Measurements from ENCODE around the gene IQCC. TPM values are rescaled to one million over a fixed set of nuclear protein-coding genes. Genes with fewer than 3 reads are reported as not detected.

The IQCC gene
- polyA plus RNA-seq, 1 donor (not counting 4 experiments of a cell fraction or from before 2014, with no cell fraction given): 1.5 TPM

DNA sequence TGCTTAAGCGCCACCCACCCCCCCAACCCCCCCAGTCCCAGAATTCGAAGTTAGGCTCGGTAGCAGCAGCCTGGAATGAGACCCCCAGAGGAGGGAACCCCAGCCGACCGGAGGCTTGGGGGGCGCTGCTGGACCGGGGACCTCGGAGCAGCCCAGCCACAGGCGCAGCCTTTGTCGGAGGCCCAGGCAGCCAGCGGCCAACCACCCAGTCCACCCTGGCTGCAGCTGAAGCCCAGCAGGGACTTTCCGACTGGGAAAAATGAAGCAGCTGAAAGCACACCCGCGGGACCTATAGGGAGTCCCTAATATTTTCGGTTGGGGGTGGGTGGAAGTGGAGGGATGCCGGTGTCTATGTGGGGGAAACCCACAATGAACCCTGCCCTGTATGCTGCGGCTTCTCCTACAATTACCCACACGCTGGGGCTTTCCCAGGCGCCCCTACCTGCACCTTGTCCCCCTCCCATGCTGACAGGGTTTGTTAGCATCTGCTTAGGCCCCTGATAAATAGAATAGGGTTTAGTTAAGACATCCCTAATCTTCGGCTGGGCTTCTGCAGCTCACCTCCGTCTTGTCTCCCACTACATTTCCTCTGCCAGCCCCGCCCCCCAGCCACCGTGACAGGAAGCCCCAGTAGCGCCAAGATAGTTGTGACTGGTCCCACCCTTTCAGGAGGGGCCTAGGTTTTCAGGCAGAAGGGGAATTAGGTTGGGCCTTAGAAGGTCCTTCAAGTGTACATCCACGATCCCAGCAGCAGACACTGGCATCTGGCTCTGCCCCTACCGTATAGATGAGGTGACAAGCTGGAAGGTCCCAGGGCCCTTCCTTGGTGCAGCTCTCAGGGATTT lies 4.2 kb upstream of the IQCC start:
- Histone ChIP-seq H3K4me2 (ENCODE audit: control insufficient read depth, extremely low read depth, insufficient read depth, low read depth, low read length) (peak overlapping the region; percentile 90), H3K27ac (ENCODE audit: control insufficient read depth, insufficient read depth, low read length) (no peak overlapping the region), H3K9me1 (ENCODE audit: control insufficient read depth, extremely low read depth, insufficient read depth, low read length) (no peaks in the 10 kb centered on the region), H3K4me3 (ENCODE audit: control insufficient read depth in 2 of 3, extremely low read depth in 1 of 3, insufficient read depth in 2 of 3, low read depth in 1 of 3, low read length in 3 of 3) (peak overlapping the region; percentile 40 to 73 (median 73)), H4K20me1 (ENCODE audit: control insufficient read depth, extremely low read depth, insufficient read depth, low read length) (no peaks in the 10 kb centered on the region), H2AFZ (ENCODE audit: control insufficient read depth, low read length) (peak overlapping the region; percentile 28), H3K9me3 (ENCODE audit: control insufficient read depth, low read depth, low read length) (no peaks in the 10 kb centered on the region), H3K79me2 (ENCODE audit: control insufficient read depth, insufficient read depth, low read length) (no peaks in the 10 kb centered on the region), H3K9ac (ENCODE audit: control insufficient read depth, extremely low read depth, insufficient read depth, low read length) (peak overlapping the region; percentile 79), H3K27me3 (ENCODE audit: control insufficient read depth, extremely low read depth, insufficient read depth, low read length) (no peaks in the 10 kb centered on the region), H3K4me1 (ENCODE audit: control insufficient read depth, extremely low read depth, insufficient read depth, low read length) (peaks cover 24% of the 10 kb centered on the region), H3K36me3 (ENCODE audit: control insufficient read depth in 2 of 2, extremely low read depth in 1 of 2, insufficient read depth in 2 of 2, low read length in 2 of 2) (peaks cover 6 to 14% of the 10 kb centered on the region in 2 experiments)
- dilution Hi-C loops (cut with MboI; ENCODE audit: extremely low pct_ligation_motif_present, low sequenced_read_pairs): no loop called here
- DNase-seq (ENCODE audit: low read depth, low spot score): no peak
- no peak for FAIRE-seq
- TF ChIP-seq, protein P1, sequence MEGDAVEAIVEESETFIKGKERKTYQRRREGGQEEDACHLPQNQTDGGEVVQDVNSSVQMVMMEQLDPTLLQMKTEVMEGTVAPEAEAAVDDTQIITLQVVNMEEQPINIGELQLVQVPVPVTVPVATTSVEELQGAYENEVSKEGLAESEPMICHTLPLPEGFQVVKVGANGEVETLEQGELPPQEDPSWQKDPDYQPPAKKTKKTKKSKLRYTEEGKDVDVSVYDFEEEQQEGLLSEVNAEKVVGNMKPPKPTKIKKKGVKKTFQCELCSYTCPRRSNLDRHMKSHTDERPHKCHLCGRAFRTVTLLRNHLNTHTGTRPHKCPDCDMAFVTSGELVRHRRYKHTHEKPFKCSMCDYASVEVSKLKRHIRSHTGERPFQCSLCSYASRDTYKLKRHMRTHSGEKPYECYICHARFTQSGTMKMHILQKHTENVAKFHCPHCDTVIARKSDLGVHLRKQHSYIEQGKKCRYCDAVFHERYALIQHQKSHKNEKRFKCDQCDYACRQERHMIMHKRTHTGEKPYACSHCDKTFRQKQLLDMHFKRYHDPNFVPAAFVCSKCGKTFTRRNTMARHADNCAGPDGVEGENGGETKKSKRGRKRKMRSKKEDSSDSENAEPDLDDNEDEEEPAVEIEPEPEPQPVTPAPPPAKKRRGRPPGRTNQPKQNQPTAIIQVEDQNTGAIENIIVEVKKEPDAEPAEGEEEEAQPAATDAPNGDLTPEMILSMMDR (optimal IDR thresholded peaks at IDR 0.05 in 1 of 3, IDR thresholded peaks at IDR 0.05 in 1 of 3, conservative IDR thresholded peaks at IDR 0.05 in 1 of 3; ENCODE audit: extremely low read depth in 1 of 3, insufficient read depth in 2 of 3, low read length in 3 of 3): no peak
- TF ChIP-seq EZH2 (IDR thresholded peaks at IDR 0.05; ENCODE audit: low read length): no peak

DNA sequence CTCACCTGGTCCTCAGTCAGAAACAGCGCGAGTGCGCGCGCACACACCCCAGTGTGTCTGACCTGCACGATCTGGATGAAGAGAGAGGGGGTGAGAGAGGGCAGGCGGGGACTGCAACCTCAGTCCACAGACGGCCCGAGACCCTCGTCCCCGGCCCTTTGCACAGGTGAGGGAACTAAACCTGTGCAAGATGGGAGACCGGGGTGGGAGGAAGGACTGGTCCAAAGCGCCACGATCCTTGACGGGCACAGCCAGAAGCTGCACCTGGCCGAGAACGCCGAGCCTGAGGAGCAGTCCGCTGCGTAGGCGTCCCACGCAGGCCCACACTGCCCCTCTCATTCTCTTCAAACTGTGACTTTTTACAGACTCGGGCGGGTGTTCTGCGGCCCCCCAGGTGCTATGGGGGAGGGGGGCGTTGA lies 519 bp upstream of the IQCC start:
- Histone ChIP-seq H3K9me1 (ENCODE audit: control insufficient read depth, extremely low read depth, insufficient read depth, low read length) (no peaks in the 10 kb centered on the region), H3K4me2 (ENCODE audit: control insufficient read depth, extremely low read depth, insufficient read depth, low read depth, low read length) (peak overlapping the region; percentile 98), H3K36me3 (ENCODE audit: control insufficient read depth in 2 of 2, extremely low read depth in 1 of 2, insufficient read depth in 2 of 2, low read length in 2 of 2) (peaks cover 0 to 3% of the 10 kb centered on the region in 2 experiments), H3K27me3 (ENCODE audit: control insufficient read depth, extremely low read depth, insufficient read depth, low read length) (no peaks in the 10 kb centered on the region), H3K9me3 (ENCODE audit: control insufficient read depth, low read depth, low read length) (no peaks in the 10 kb centered on the region), H3K27ac (ENCODE audit: control insufficient read depth, insufficient read depth, low read length) (peak overlapping the region; percentile 65), H3K4me1 (ENCODE audit: control insufficient read depth, extremely low read depth, insufficient read depth, low read length) (peaks cover 23% of the 10 kb centered on the region), H4K20me1 (ENCODE audit: control insufficient read depth, extremely low read depth, insufficient read depth, low read length) (no peaks in the 10 kb centered on the region), H2AFZ (ENCODE audit: control insufficient read depth, low read length) (peak overlapping the region; percentile 79), H3K79me2 (ENCODE audit: control insufficient read depth, insufficient read depth, low read length) (no peaks in the 10 kb centered on the region), H3K9ac (ENCODE audit: control insufficient read depth, extremely low read depth, insufficient read depth, low read length) (peak overlapping the region; percentile 93), H3K4me3 (ENCODE audit: control insufficient read depth in 2 of 3, extremely low read depth in 1 of 3, insufficient read depth in 2 of 3, low read depth in 1 of 3, low read length in 3 of 3) (peak overlapping the region; percentile 62 to 93 (median 78))
- FAIRE-seq (no peak), DNase-seq (ENCODE audit: low read depth, low spot score) (no peak)
- dilution Hi-C loops (cut with MboI; ENCODE audit: extremely low pct_ligation_motif_present, low sequenced_read_pairs): no loop called here
- TF ChIP-seq, protein P1 (optimal IDR thresholded peaks at IDR 0.05 in 1 of 3, IDR thresholded peaks at IDR 0.05 in 1 of 3, conservative IDR thresholded peaks at IDR 0.05 in 1 of 3; ENCODE audit: extremely low read depth in 1 of 3, insufficient read depth in 2 of 3, low read length in 3 of 3): no peak
- no peak for TF ChIP-seq EZH2 (IDR thresholded peaks at IDR 0.05; ENCODE audit: low read length)

All from keratinocyte (primary cell).